Left renal pelvis (tissue), 4 donors: Measurements from ENCODE around the gene TUBB6. TPM values are rescaled to one million over a fixed set of nuclear protein-coding genes. Genes with fewer than 3 reads are reported as not detected.

ENCODE experiments used
- DNase-seq, 4 donors: peaks; one replicate each; pipeline ENCODE4 v3.0.0-alpha.2; 2013; ENCODE audit warnings: low read depth in 4 of 4, low spot score in 3 of 4
- polyA plus RNA-seq, 4 donors: library from polyadenylated mRNA; unstranded; fragments of 120-200 nt; gene quantifications; one replicate each; pipeline ENCODE4 v1.2.1, GENCODE V29; 2013; ENCODE audit not compliant: insufficient read length in 4 of 4

The TUBB6 gene
- polyA plus RNA-seq, 4 donors, result 56.3 to 121 (median 62.2) TPM

DNA sequence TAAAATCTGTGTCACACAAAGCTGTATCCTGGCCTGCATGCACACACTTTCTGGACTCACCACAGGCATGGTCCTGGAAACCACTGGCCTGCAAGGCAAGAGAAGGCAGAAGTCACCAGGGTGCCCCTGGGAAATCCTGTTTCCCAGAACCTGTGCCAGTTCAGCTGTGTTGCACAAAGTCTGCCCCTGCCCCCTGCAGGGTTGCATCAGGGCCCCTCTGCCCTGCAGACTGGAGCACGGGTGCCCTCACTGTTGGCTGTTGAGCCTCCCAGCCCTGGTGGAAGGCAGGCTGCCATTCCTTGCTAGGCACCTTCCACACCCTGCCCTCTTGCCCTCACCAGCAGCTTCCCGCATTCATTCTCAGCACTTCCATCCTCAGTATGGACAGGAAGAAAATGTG lies 18.0 kb upstream of the TUBB6 start:
- no peak for DNase-seq

DNA sequence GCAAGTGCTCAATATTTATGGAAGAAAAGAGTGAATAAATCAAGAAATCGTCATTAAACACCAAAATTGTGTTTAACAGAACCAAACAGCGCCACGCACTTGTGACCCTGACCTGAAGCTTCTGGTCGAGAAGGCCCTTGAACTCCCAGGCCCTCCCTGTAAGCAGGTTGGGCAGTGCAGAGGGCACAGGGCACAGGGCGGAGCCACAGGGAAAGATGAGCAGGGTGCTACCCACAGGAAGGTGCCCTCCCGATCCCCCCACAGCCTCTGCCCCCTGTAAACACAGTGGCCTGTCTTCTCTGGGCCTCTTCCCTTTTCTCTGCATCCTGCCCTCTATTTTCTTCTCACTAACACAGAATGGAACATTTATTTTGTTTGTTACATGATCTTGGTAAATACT lies 16.9 kb upstream of the TUBB6 start:
- no peak for DNase-seq

DNA sequence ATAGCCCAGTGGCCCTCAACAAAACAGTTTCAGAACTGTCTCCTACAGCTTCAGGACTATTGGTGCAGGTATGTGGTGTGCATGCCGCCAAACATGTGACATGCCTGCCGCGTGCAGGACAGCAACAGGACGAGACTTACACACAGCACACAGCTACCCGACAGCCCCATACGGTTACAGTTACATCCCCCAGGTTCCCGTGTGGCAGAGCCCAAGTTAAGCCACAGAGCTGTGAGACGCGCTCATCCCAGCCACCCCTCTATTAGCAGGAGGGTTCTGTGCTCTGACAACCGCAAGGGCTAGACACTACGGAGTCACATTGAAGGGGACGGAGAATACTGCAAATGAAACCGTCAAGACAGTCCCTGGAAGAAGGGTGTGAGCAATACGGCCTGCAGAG lies 16.4 kb upstream of the TUBB6 start:
- no peak for DNase-seq

DNA sequence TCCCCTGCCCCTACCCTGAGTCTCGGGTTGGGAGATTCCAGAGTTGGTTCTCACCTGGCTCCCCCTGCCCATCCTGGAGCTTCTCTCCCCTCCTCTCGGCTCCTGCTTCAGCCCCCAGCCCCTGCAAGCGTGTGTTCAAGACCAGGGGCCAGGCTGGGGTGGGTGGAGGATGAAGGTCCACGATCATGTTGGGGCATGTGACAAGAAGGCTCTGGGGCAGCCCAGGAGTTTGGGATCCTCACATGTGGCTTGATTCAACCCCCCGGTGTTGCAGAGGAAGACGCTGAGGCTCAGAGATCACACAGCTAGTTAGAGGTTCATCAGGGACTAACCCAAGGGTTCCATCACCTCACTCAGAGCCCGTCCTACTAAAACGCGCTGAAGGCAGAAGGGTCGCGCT lies 14.2 kb upstream of the TUBB6 start:
- DNase-seq, result no peak

DNA sequence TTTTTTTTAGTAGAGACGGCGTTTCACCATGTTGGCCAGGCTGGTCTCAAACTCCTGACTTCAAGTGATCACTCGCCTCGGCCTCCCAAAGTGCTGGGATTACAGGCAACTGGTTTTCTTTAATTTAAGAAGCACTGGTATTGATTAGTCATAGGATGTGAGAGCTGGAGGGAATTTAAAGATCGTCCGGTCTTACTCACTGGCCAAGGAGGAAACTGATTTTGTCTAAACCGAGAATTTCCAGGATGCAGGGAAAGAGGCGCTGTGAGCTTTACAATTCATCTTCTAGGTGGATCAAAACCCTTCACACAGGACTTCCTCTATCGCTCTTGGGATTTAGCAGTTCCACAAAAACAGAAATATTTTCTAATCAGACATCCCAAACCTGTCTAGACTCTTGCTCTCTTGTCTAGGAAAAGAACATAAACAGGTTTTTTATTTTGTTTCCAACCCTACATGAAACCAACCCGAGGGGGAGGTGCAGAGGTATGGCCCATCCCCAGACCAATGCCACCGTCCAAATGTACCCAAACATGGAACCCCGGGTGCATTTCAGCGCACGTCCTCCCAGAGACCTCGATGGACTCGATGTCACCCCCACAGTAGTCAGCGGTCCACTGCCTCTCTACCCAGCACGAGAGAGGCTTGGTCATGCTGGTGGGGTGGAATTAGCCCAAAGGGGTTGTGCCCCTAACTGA lies 12.5 kb upstream of the TUBB6 start:
- DNase-seq, result no peak

DNA sequence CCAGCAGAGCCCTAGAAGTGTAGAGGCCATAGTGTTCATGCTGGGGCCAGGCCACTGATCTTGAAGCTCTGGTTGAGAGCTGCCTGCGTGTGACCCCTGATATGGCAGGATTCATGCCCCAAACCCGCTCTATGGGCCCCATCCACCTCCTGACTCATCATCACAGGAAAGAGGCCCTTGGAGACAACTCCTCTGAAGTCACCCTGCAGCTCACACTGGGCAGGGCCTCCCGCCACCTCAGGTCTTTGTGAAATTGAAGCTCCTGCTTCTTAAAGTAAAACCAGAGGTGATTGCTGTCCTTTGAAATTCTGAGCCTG lies 12.0 kb upstream of the TUBB6 start:
- DNase-seq, result no peak

DNA sequence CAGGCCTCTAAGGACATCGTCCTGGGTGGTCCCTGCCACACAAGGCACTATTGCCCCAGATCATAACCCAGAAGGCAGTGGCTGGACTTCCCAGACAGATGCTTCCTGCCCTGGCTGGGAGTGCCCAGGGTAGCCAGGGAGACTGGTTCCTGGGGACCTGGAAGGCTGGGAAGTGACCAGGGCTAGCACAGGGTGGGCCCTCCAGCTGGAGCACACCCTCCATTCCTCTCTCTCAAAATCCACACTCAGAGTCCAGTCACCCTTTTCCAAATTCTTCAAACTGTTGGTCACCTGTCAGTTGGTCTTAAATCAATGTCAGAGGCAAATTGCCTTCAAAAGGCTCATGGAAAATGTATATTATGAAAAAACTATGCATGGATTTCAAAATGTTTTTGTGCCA lies 11.6 kb upstream of the TUBB6 start:
- no peak for DNase-seq

DNA sequence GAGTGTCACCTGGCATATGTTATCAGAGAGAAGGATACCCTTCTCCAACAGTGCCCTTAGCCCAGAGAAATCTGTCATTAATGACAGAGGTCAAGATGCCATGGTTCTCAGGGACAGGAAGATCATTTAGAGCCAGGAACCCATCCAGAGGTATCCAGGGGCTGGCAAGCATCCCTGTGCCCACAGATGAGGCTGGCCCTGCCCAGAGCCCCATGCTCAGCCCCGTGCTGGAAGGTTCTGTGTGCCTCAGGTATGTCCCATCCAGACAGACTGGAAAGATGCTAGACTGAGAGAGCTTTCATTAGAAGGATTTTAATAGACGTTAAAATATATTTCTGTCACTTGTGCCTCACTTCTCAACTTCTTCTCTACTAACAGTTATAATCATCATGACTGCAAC lies 8.2 kb upstream of the TUBB6 start:
- DNase-seq, result no peak

DNA sequence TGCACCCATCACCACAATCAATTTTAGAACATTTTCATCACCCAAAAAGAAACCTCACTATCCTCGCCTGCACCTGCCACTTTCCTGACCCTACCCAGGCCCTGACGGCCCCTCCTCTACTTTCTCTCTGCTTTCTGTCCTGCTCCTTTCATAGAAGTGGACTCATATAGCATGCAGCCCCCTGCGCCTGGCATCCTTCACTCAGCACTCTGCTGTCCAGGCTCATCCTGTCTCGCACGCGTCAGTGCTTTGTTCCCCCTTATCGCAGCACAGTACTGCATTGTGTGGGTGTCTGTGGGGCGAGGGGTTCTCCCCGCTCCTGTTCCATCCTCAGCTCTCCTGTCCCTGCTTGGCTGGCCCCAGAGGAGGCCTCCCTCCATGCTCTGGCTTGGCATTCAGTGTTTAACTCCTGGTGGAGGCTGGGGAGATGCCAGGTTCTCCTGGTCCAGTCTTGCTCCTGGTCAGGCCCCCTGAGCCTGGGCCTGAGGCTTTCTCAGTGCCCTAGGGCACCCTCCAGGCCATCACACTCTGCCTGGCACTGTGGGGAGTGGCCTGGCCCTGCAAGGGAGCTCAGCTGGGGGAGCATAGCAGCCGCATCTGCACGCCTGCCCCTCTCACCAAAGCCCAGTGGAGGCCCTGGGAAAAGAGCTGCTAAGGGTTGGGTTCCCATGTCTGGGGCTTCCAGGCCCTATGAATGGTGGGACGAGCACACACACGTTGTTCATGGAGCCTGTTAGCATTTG lies 6.6 kb upstream of the TUBB6 start:
- DNase-seq, result no peak

DNA sequence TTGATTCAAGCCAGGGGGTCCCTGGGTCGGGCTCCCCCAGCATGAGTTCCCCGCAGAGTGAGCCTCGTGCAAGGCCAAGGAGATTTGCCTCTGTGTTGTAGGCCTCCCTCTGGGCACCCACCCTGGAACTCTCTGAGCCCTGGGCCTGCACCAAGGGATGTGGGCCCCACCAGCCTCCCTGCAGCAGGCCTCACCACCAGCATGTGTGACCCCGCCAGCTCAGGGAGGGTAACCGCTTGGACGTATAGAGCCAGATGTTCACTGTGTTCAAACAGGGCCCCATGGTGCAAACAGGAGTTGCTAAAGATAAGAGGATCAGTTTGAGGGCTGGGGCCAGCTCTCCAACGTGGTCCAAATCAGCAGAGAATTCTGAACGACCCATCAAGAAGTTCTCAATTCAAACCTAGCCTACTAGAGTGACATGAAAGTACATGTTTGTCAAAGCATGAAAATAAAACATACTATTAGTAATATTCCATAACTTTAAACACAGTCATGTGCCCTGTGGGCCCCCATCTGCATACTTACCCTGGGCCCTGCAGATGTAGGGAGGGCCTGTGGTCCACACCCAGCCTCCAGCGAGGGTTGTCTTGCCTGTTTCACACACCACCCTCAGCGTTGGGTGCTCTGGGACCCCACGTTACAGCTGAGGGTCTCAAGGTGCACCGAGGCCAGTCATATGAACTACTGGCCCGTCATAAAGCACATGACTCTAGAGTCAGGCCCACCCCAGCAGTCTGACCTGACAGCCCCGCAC lies 5.5 kb upstream of the TUBB6 start:
- DNase-seq, result no peak

DNA sequence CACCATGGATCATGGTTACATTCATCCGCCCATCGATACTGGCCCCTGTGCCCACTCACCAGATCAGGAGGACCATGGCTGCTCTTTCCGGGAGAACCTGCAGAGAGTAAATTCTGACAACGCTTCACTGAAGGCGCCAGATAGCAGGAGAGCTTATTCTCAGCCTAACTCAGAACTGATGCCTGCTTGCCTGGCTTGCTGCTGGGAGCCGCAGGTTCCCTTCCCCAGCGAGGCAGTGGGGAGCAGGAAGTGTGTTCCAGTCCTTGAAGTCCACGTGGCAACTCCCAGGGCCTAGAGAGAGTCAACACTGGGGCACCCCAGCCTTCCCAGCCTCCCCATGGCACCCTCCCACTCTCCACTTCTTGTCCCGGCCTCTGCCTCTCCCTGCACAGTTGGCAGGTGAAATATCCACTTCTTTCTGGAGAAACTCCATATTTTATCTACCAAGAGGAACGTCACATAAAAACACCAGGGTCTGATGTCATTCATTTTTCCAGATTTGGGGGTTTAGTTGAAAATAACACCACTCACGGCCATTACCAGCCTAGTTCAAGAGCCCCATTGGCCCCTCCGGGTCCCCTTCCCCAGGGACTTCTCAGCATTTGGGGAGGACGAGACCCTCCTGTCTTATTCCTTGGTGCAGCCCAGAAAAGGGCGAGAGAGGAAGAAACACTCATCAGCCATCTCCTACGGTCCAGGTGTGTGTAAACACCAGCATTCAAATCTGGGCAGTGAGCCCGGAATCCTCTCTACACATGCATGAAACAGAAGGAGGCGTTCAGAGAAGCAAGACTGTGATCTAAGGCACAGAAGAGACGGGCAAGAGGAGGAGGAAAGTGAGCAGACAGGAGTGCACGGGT lies 3.5 kb upstream of the TUBB6 start:
- DNase-seq, result no peak

DNA sequence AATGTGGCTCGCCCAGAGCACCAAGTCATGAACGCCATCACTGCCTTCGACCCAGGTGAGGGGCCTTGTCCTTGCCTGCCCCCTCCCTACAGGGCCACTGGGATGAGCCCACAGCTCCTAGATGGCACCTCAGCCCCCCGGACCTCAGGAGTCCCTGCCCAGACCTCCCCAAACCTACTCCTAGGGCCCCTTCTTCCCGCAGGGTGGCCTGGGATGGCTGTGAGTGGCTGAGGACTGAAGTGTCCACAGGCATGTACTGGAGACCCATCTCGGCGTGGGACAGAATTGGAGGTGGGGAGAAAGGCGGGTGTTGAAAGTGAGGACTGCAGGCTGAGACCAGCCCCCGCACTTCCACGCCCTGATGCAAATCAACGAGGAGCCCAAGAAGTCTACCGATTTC lies 2.8 kb upstream of the TUBB6 start:
- no peak for DNase-seq

DNA sequence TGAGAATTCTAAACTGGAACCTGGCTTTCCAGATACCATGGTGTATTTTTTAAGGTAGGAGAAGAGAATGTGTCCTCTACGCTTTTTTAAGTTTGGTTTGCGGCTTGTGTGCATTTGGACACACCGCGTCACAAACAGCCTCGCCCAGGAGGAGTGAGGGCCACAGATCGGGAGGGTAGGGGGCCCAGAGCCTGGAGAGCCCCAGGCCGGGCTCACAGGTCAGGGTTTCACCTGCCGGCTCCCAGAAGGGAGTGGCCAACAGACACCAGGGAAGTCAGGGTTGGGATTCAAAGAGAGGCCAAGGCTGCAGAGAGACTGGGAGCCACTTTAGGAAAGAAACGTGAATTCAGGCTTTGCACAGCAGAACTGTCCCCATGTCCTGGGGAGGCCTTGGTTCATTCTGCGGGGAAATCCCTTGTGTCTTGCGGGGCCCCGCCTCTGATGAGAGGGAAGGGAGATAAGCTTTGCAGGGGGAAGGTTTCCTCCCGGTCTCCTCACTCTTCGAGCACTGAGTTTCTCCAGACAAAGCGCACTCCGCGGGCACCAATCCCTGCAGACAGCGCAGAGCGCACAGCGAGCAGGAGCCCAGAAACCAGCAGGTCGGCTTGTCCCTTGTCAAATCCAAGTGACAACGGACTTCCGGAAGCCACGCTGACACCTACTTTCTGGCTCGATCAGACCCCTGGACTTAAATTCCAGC lies 2.0 kb upstream of the TUBB6 start:
- no peak for DNase-seq

DNA sequence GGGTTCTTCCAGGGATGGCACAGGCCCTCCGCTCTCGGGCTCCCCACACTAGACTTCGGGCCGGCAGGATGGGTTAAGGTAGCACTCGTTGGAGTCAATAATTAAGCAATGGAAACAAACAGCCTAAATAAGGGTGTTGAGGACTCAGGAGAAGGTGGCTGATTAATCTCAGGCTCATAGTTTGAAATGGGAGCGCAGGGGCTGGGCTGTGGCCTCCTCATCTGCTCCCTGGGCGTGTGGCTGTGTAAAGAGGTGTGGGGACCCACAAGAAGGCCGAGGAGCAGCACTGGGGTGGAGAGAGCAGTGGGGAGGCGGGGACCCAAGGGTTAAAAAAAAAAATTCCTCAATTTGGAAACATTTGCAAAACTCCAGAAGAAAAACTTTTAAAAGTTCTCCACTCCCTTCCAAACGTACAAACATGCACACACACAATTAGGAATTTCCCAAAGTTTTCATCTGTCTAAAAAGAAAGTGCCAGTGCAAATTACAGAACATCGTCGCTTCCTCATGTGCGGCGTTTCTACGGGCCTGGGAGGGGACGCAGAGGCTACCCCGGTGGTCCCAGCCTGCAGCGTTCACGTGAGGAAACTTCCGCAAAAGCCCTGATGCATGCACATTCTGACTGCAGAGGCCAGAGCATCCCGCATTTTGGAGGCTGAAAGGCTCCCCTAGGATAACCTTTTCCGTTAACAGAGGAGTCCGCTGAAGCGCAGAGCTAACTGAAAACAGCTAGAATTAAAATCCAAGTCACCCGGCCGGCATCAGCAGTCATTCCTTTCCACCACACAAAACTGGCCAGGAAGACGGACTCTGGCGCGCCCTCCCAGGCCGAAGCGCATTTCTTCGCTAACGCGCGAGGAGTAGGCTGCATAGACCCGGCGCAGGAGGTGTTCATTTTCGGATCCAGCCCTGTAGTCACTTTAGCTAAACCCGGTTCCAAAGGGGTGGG lies 1.0 kb upstream of the TUBB6 start:
- DNase-seq, result no peak

DNA sequence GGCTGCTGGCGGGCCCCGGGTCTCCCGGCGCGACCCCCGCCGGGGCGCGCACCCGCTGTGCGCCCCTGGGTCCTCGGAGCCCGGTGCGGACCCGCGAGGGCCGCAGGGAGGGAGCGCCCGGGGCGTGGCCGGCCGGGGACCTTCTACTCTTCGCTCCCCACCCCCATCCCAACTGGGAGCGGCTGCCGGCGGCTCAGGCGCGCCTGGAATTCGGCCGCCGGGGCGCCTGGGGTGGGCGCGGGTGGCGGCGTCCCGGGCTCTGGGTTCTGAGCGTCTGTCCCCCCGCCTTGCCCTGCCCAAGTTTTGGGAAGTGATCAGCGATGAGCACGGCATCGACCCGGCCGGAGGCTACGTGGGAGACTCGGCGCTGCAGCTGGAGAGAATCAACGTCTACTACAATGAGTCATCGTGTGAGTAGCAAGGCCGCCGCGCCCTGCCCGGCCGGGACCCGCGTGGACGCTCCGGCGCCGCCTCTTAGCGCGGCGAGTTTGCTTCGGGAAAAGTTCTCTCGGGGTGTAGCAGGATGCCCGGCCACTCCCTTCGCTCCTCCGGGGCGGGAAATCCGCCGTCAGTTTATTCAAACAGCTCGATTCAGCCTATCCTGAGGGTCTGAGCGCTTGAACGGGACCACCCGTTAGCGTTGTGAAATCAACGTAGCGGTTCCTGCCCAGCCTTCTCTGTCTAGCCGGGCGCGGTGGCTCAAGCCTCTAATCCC lies 502 bp downstream of the TUBB6 start:
- DNase-seq, result peak in 1 of 4 donors; percentile 45

DNA sequence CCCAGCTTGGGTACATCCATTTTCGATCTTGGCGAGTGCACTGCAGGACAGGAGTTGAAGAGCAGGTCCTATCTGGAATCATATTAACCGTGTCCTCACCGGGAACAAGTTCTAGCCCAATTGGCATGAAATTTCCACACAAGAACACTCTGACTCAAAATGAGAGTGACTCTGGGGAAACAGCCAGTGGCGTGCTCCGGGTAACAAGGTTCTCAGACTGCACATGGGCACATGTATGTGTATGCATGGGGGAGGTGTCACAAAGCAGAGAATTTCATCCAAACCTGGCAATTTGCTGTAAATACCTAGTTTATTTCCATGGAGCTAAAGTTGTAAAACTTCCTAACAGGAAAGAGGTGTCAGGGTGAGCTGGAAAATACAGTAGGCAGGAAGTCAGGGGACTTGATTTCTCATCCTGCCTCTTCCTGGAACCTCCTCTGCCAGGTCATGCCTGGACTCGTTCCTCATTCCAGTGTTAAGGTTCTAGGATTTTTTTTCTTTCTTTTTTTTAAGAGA lies 1.7 kb downstream of the TUBB6 start:
- DNase-seq, result no peak

DNA sequence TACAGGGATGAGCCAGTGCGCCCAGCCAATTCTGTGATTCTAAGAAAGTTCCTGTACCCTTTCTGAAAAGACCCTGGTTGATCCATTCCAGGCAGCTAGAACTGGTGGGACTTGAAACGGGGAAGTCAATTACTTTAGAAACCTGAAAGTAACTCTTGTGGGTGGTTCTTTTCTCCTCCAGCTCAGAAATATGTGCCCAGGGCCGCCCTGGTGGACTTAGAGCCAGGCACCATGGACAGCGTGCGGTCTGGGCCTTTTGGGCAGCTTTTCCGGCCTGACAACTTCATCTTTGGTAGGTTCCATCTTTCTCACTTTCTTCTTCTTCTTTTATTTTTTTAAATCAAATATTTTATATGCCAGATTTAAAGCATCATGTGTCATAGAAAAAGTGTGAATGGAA lies 2.7 kb downstream of the TUBB6 start:
- no peak for DNase-seq

DNA sequence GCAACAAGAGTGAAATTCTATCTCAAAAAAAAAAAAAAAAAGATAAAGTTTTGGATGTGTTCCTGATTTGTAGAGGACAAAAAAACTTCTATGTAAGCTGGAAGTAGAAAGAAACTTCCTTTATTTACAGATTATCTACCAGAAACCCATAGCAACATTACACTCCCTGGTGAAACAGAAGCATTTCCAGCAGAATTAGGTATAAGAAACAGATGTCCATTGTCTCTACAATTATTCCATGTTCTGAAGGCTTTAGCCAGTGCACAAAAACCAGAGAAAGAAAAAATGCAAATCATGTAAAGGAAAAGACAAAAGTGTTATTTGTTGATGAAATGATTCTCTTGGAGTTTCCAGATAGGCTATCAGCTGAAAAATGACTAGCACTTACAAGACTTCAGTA lies 4.9 kb downstream of the TUBB6 start:
- no peak for DNase-seq
